Hematopoietic multipotent progenitor cell (in vitro differentiated cells): ENCODE results near the gene TMEM235. TPM values are rescaled to one million over a fixed set of nuclear protein-coding genes. Genes with fewer than 3 reads are reported as not detected.

Experiments used
- small RNA-seq: library from RNA; depleted of rRNA; stranded (forward); fragments of <200 nt; gene quantifications from one replicate; pipeline ENCODE3, GENCODE V24; 2012
- total RNA-seq: library from RNA; depleted of rRNA; stranded (reverse); fragments of >200 nt; gene quantifications from one replicate; pipeline ENCODE4 v1.2.3, GENCODE V29; 2012

Gene TMEM235
- total RNA-seq, 1 donor: under 0.01 TPM

Small RNAs within 50 kb of the gene (small RNA-seq; reads per million reads assigned to genes)
- gene AC087645.1: not detected

Other genes with a start within 250 kb of the TMEM235 start
- gene TMC6, start 102.9 kb upstream of the TMEM235 start, total RNA-seq: 111 TPM
- gene TMC8, start 100.9 kb upstream of the TMEM235 start, total RNA-seq: 75.1 TPM
- 1.1 TPM for gene C17orf99, start 85.2 kb upstream of the TMEM235 start, total RNA-seq
- 164 TPM for gene SYNGR2, start 63.0 kb upstream of the TMEM235 start, total RNA-seq
- gene TK1, start 44.6 kb upstream of the TMEM235 start, total RNA-seq: 38.5 TPM
- gene AFMID, start 44.3 kb upstream of the TMEM235 start, total RNA-seq: 33.7 TPM
- gene BIRC5, start 17.4 kb upstream of the TMEM235 start, total RNA-seq: 5.9 TPM
- gene SOCS3, start 128.4 kb downstream of the TMEM235 start, total RNA-seq: 118 TPM
- 101 TPM for gene PGS1, start 147.0 kb downstream of the TMEM235 start, total RNA-seq